HG03066 (cell line): ENCODE data around the gene RGL3.
"Not testable (repeated sequence)": the region's sequence is repeated elsewhere in the genome, so short reads cannot be mapped to it uniquely, and the experiment has no call there.

ENCODE experiments used
- ATAC-seq: cut with Tn5 transposase; IDR thresholded peaks from one replicate; pipeline ENCODE4 v1.9.1; 2021; ENCODE audit warnings: low read depth; ENCODE audit not compliant: unreplicated experiment

RGL3 gene

GRCh38 chr19:11364296-11364904, 54.7 kb downstream of the RGL3 start:
- no peak for ATAC-seq

- no peak for ATAC-seq
These were observed 55.2 kb downstream of the RGL3 start for GRCh38 chr19:11363881-11364280.

GRCh38 chr19:11361771-11362731, 57.1 kb downstream of the RGL3 start:
- ATAC-seq = no peak

GRCh38 chr19:11361037-11361770, 57.9 kb downstream of the RGL3 start:
- no peak for ATAC-seq

- no peak for ATAC-seq
These were observed 59.7 kb downstream of the RGL3 start for GRCh38 chr19:11359421-11359820.

GRCh38 chr19:11356676-11357550, 62.2 kb downstream of the RGL3 start:
- no peak for ATAC-seq

- no peak for ATAC-seq
These were observed 63.1 kb downstream of the RGL3 start for GRCh38 chr19:11356074-11356397.

- ATAC-seq = no peak
These were observed 63.7 kb downstream of the RGL3 start, which contains the start of gene PLPPR2 for GRCh38 chr19:11355160-11356073. TSS of gene PLPPR2 (plus strand) at chr19:11355432. CDS start at chr19:11357674, 2,242 bp downstream.

- not testable (repeated sequence) for ATAC-seq
These were observed 65.0 kb downstream of the RGL3 start for GRCh38 chr19:11354102-11354501.

- no peak for ATAC-seq
These were observed 69.9 kb downstream of the RGL3 start for GRCh38 chr19:11349171-11349570.

GRCh38 chr19:11347546-11348039, 71.5 kb downstream of the RGL3 start:
- no peak for ATAC-seq

- peak; percentile 90 for ATAC-seq
These were observed 72.8 kb downstream of the RGL3 start, which contains the start of the genes CCDC159 and TMEM205 for GRCh38 chr19:11346104-11346940. TSS of gene CCDC159 (plus strand) at chr19:11346519. CDS start at chr19:11346607, 88 bp downstream. TSS of gene TMEM205 (minus strand) at chr19:11346268. CDS start at chr19:11345619, 649 bp downstream.

- ATAC-seq = no peak
These were observed 73.9 kb downstream of the RGL3 start for GRCh38 chr19:11345122-11345803.
